Stimulated activated CD4-positive, alpha-beta T cell treated with anti-CD3 and anti-CD28 coated beads, Interleukin-2, amount 100 ng/mL, for 4 hours (primary cell): ENCODE measurements around the gene TRAIP.
"Not testable (repeated sequence)": the region's sequence is repeated elsewhere in the genome, so short reads cannot be mapped to it uniquely, and the experiment has no call there.

Experiments
- DNase-seq: peaks from one replicate; pipeline ENCODE4 v3.0.0-alpha.2; 2020; ENCODE audit warnings: low read depth

Gene TRAIP, protein sequence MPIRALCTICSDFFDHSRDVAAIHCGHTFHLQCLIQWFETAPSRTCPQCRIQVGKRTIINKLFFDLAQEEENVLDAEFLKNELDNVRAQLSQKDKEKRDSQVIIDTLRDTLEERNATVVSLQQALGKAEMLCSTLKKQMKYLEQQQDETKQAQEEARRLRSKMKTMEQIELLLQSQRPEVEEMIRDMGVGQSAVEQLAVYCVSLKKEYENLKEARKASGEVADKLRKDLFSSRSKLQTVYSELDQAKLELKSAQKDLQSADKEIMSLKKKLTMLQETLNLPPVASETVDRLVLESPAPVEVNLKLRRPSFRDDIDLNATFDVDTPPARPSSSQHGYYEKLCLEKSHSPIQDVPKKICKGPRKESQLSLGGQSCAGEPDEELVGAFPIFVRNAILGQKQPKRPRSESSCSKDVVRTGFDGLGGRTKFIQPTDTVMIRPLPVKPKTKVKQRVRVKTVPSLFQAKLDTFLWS

DNA sequence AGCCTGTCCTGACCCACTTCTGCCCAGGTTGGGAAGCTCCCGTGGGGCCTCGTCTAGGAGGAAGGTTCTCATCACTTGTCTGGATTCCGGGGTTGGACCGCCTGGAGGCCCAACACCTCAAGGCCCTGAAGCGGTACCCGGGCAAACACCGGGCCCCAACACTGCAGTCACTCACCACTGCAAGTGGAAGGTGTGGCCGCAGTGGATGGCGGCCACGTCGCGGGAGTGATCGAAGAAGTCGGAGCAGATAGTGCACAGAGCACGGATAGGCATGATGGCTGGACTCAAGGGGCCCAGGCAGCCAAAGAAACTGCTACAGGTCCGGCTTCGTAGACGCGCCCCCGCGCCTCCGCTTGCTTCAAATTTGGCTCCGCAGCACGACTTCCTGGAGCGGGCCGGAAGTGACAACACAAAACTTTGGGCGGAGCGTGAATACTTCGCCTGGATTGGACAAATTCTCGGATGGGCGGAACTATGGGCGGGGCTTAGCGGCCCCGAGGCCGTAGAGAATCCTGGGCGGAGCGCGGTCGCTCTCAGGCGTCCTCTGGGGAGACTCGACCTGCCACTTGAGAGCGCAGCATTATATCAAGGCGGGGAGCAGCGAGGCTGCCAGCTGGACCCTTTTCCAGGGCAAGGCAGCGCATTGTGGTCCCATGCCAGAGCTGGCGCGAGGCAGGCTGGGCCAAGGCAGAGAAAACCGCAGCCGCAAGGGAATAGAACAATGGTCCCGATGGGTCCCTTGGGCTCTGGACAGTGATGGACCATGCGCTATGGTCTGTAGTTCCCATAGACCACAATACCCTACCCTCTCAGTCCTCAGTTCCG, at the start of gene TRAIP:
Gene TRAIP, minus strand, starts transcription at position 384 of the 825 bp plus-strand sequence. Its CDS starts 111 bp downstream, at position 273.
- DNase-seq: peak; percentile 90

DNA sequence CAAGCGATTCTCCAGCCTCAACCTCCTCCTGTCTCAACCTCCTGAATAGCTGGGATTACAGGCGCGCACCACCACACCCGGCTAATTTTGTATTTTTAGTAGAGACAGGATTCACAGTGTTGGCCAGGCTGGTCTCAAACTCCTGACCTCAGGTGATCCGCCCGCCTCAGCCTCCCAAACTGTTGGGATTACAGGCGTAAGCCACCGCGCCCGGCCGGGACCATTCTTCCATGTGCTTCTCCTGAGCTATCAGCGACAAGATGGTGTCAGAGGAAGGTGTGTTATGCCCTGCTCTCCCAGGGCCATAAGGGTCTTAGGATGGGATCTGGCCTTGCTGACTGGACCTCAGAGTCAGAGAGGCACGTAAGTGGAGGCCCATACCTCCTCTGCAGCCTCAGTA, 48.1 kb upstream of the TRAIP start:
- not testable (repeated sequence) for DNase-seq

DNA sequence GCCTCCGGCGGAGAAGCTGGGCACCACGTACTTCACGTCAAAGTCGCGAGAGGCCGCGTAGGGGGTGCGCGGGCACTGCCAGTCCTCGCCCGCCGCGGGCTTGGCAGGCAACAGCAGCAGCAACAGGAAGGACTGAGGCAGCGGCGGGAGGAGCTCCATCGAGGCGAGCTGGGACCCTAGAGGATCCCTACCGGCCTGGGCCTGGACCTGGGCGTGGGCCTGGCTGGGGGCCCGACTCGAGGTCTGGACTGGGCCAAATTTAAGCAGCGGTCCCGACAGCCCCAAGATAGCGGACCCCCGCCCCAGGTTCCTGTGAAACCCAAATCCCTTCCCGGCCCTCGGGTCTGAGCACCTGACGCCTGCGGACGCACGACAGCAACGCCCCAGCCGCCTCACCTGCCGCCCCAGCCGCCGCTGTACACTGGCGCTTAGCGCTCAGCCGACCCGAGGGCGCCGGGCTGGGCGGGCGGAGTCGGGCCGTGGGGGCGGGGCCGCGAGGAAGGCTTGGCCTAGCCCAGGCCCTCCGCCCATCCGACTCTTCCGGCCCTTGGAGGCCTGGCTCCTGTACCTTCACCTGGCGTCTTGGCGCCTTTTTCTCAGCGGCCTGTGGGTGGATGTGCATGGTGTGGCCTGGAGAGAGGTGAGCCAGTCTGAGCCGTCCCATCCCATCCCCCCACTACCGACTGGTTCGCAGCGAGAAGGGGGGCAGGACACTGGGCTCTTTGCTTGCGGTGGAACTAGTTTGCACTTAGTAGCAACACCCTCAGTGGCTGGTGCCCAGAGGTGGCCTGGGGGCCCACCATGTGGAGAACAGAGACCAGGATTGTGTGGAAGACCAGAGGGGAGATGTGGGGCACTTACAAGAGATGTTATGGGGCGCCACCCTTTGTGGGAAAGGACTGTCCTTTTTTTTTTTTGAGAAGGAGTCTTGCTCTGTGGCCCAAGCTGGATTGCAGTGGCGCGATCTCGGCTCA, 47.4 kb upstream of the TRAIP start, which contains the start of gene MST1R:
Gene MST1R, minus strand, starts transcription at position 423 of the 974 bp plus-strand sequence. Its CDS starts 264 bp downstream, at position 159.
- DNase-seq: peak; percentile 56

DNA sequence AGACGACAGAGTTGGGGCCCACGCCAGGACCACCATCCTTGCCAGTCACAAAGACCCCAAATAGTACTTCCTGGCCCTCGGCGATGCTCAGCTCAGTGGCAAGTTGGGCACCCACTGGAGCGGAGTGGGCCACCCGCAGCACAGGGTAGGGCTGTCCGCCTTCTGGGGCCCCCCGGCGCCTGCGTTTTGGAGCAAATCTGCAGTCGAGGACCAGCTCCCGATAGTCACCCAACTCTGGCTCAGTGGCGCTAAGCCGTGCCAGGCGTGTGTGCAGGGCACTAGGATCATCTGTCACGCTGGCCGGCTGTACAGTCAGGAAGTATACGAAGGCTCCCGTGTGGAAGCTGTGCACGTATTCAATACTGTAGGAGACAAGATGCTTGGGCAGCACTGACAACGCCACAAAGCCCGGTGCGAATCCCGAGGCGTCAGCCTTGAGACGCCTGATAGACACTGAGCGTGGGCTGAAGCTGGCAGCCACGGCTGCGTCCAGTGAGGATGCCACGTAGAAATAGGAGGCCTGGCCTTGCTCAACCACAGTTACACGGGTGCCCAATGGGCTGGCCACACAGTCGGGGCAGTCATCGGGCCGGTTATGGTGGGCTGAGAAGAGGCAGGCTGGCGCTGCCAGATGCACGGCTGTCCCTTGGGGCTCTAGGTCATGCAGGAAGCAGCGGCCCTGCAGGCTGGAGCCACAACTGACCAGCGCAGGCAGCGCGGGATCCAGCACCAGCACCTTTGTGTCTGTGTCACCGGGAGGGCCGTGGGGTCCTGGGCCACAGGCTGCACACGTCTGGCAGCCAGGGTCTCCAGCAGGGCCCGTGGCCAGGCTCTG, 46.4 kb upstream of the TRAIP start:
- DNase-seq: no peak

GRCh38 chr3:49901366-49902339, 45.3 kb upstream of the TRAIP start:
- no peak for DNase-seq

DNA sequence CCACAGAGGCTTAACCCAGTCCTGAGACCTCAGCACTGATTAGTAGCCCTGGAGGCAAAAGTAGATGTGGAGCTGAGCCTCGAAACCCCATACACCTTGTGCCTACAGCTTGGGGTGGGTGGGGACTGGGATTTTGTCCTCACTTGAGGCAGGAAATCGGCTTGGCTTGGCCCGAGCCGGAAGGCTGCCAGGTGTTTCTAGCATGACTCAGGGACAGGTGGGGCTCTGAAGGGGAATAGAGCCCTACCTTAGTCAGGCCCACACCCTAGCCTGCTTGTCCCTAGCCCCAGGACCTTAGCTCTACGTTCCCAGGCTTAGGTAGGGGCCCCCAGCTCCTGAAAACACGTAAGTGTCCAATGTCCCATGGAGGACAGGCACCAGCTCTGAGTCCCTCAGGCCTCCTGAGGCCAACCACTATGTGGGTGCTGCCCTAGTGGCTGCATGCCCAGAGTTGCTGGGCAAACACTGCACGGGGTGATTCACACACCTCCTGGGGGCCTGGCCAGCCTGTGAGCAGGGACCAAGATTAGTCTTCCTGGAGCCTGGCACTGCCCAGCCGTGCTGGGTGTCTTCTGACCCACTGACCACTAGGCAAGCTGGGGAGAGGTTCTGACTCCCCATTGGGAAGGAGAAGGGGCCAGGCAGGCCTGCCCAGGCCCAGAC, 44.3 kb upstream of the TRAIP start:
- DNase-seq: no peak

- no peak for DNase-seq
Observed at GRCh38 chr3:49899815-49900214, 43.5 kb upstream of the TRAIP start.

GRCh38 chr3:49898991-49899390, 42.6 kb upstream of the TRAIP start:
- DNase-seq: no peak

DNA sequence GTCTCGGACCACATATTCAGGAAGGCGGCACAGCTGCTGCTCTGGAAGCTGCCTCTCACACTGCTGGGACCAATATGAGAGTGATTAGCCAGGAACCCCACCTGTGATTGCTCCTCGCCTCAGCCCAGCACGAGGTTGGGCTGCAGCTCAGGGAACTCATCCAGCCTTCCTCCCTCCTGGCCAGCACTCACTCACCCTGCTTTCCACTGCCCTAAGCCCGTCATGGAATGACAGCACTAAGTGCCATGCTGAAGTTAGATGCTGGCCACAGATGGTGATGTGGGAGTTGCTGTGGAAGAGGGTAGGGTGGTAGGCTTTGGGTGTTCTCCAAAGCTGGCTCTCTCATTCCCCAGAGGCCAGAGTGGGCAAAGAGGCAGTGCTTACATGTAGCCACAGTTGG, 40.0 kb upstream of the TRAIP start:
- DNase-seq: no peak

GRCh38 chr3:49895791-49896190, 39.4 kb upstream of the TRAIP start:
- DNase-seq: no peak

DNA sequence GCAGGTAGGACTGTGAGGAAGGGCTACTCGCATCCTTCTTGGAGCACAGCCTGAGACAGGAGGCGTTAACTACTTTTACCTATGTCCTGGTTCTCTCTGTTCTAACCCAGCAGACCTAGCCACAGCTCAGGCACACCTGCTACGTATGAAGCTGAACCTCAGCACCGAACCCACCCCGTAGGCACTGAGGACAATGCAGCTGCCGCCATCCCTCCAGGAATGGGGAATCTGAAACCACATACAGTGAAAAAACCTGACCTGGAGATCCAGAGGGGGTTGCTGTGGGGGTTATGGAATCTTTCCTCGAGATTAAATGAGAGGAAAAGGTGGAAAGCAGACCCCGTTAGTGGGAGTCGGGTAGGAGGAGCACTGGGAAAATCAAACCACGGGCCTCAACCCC, 32.9 kb upstream of the TRAIP start:
- no peak for DNase-seq

DNA sequence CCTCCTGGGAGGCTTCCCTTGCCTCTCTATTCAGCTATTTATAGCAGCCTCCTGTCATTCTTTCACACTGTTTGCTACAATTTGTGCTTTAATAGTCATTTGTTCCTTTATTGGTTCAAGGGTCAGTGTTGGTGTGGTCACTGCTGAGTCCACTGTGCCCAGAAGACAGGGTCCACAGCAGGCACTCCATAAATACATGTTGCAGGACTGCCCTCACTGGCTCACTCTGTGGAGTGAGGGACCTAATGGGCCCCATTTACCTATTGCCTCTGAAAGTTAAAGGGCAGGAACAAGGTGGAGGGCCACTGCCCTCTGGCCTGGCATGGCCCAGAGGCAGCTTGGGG, 30.5 kb upstream of the TRAIP start:
- no peak for DNase-seq

DNA sequence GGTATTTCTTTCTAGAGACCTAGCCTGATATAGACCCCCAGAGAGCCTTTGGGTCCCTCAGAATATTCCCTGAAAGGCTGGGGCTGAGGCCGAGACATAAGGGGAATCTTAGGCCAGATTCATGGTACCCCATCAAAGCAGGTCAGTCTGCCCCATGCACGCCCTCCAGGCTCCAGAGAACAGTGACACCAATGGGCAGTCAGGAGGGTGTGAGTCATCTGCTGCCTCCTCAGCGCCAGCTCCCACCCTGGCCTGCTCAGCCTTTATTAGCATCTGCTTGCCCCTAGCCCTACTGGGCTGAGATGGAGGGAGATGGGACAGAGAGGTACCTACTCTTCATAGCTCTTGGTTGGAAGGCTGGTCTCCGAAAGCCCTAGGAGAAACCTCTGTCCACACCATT, 27.6 kb upstream of the TRAIP start:
- no peak for DNase-seq

GRCh38 chr3:49882166-49882565, 25.8 kb upstream of the TRAIP start:
- no peak for DNase-seq

DNA sequence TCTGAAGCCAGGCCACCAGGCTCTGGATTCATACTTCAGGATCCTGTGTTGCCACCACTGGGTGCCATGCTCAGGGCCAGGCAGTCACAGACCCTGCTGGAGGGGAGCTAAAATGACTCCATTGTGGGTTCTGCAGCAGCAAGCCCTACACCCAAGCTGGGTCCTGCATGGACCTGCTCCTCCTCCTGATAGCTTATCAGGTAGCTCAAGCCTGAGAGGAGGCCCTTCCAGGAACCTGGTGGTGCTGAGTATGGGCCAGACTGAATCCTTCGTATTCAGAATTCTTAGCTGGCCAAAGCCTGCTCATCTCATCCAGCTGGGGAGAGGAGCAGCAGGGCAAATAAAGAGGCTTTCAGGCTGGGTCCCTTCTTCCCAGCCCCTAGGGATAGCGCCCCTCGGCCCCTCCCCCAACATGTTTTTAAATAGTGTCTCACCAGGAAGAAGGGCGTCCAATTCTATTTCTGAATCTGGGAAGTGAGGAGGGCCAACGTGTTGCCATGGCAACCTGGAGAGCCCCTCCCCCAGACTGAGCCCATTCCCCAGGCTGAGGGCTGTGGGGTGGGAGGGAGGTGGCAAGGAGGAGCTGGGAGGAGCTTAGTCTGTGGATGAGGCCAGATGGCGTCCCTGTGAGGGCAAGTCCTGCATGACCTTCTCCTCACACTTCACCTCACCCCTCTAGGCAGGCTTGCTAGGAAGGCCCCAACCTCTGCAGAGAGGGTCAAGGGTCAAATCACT, 24.4 kb upstream of the TRAIP start:
- no peak for DNase-seq

DNA sequence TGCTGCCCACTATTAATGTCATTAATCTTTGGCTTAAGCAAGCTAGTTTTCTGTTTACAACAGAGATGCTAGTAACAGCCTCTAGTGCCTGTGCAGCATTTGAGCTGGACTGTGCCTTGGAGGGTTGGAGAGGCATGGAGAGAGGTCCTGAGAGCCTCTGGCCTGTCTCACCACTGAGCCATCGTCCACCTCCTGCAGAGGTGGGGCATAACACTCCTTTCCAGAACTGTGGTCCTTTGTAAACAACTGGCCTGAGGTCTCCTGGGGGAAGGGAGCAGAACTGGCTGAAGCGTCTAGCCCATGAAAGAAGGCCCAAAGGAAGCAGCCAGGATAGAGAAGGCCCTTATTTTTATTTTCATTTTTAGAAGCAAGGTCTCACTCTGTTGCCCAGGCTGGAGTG, 23.4 kb upstream of the TRAIP start:
- DNase-seq: no peak

DNA sequence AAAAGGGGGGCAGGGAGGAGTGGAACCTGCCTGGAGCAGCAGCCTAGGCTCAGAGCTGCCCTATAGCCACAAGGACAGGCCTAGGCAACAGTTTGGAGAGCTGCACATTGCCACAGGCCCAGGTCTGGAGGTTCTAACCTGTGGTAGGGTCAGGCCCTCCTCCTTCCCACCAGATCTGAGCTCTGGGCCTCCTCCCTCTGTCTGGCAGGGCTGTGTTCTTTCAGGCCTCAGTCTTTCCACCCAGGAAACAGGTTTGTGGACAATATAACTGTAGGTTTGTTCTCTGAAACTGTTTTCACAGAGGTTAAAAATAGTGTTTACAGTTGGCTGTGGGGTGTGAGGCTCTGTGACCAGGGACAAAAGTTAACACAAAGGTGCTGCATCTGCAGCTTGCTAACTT, 22.3 kb upstream of the TRAIP start:
- DNase-seq: no peak

- no peak for DNase-seq
Observed at GRCh38 chr3:49877716-49878115, 21.4 kb upstream of the TRAIP start.

DNA sequence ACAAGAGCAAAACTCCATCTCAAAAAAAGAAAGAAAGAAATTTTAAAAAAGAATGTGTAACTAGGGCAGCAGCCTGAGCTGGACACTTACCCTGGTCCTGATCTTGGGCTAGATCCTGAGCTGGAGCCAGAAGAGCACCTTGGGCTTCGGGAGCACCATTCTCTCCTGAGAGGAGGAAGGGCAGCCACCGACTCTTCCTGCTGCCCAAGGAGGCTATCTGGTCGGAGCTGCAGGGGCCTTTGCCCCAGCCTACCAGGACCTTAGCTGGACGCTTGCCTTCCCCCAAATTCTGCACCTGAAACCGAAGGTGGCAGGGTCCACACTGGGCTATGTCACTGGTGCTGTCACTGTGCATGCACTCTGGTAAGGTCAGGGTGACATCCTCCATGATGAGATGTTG, 20.2 kb upstream of the TRAIP start:
- DNase-seq: no peak
